BE2C (cell line): ENCODE data around the gene GNAL.
A peak's percentile ranks its signal among the peaks of the same experiment; 100 is the strongest.
"Not testable (repeated sequence)": the region's sequence is repeated elsewhere in the genome, so short reads cannot be mapped to it uniquely, and the experiment has no call there.

Experiments
- DNase-seq: peaks from one replicate; pipeline ENCODE4 v3.0.0-alpha.2; 2020
- H3K27me3 ChIP-seq: fragments of 250-450 bp; sonication (Bioruptor Pico); 2 replicates; pipeline ENCODE4 v1.5.1; 2020; ENCODE audit warnings: mild to moderate bottlenecking
- H3K36me3 ChIP-seq: fragments of 250-450 bp; sonication (Bioruptor Pico); 2 replicates; pipeline ENCODE4 v1.5.1; 2020; ENCODE audit warnings: mild to moderate bottlenecking
- H3K4me1 ChIP-seq: fragments of 250-450 bp; sonication (Bioruptor Pico); 2 replicates; pipeline ENCODE4 v1.5.1; 2020
- H3K4me3 ChIP-seq: 2 replicates; pipeline ENCODE4 v1.5.1; 2011; ENCODE audit warnings: low read depth, low read length
- H3K9me3 ChIP-seq: fragments of 250-450 bp; sonication (Bioruptor Pico); 2 replicates; pipeline ENCODE4 v1.5.1; 2020
- CTCF ChIP-seq: IDR thresholded peaks from 2 replicates; pipeline ENCODE4 v1.5.1; 2012; ENCODE audit warnings: mild to moderate bottlenecking, low read depth, low read length

Gene GNAL

GRCh38 chr18:11849279-11849678 lies 160.2 kb downstream of the GNAL start:
- no peak for DNase-seq
- Histone ChIP-seq H3K4me1 (no peaks in the 10 kb centered on the region), H3K9me3 (no peaks in the 10 kb centered on the region)

GRCh38 chr18:11849841-11850634 lies 161.0 kb downstream of the GNAL start:
- no peaks in the 10 kb centered on the region for H3K4me1 ChIP-seq
- H3K4me3 ChIP-seq, result peak overlapping the region; percentile 96
- H3K9me3 ChIP-seq, result no peaks in the 10 kb centered on the region
- DNase-seq, result peak; percentile 15
- no peak for TF ChIP-seq CTCF
- H3K27me3 ChIP-seq, result no peaks in the 10 kb centered on the region
- H3K36me3 ChIP-seq, result no peaks in the 10 kb centered on the region

More at GRCh38 chr18:11849279-11849678, 160.2 kb downstream of the GNAL start:
- Histone ChIP-seq H3K27me3 (no peaks in the 10 kb centered on the region), H3K4me3 (no peak overlapping the region), H3K36me3 (no peaks in the 10 kb centered on the region)
- TF ChIP-seq CTCF, result no peak

- DNase-seq, result no peak
- H3K4me1 ChIP-seq, result no peaks in the 10 kb centered on the region
These were observed 161.7 kb downstream of the GNAL start for GRCh38 chr18:11850821-11851145.

GRCh38 chr18:11851146-11851805 lies 162.2 kb downstream of the GNAL start, which contains the start of gene CHMP1B:
TSS of gene CHMP1B (plus strand) at chr18:11851413. CDS start at chr18:11851512, 99 bp downstream.
- Histone ChIP-seq H3K36me3 (no peaks in the 10 kb centered on the region), H3K27me3 (no peaks in the 10 kb centered on the region), H3K4me3 (peak within 1 kb of the TSS; percentile 96), H3K4me1 (no peaks in the 10 kb centered on the region), H3K9me3 (no peaks in the 10 kb centered on the region)
- DNase-seq, result peak; percentile 90
- TF ChIP-seq CTCF, result no peak

More at GRCh38 chr18:11850821-11851145, 161.7 kb downstream of the GNAL start:
- Histone ChIP-seq H3K36me3 (no peaks in the 10 kb centered on the region), H3K27me3 (no peaks in the 10 kb centered on the region), H3K4me3 (peak overlapping the region; percentile 96), H3K9me3 (no peaks in the 10 kb centered on the region)
- no peak for TF ChIP-seq CTCF

- Histone ChIP-seq H3K4me1 (no peaks in the 10 kb centered on the region), H3K27me3 (no peaks in the 10 kb centered on the region), H3K36me3 (no peaks in the 10 kb centered on the region), H3K9me3 (no peaks in the 10 kb centered on the region), H3K4me3 (peak overlapping the region; percentile 96)
- no peak for TF ChIP-seq CTCF
- DNase-seq, result no peak
These were observed 162.8 kb downstream of the GNAL start for GRCh38 chr18:11851806-11852337.

- not testable (repeated sequence) for H3K27me3 ChIP-seq, DNase-seq, H3K4me3 ChIP-seq, H3K4me1 ChIP-seq, H3K36me3 ChIP-seq, H3K9me3 ChIP-seq
These were observed 165.5 kb downstream of the GNAL start for GRCh38 chr18:11854554-11854953.
